H9 (cell line): ENCODE measurements around the gene LYPD8. TPM values are rescaled to one million over a fixed set of nuclear protein-coding genes. Genes with fewer than 3 reads are reported as not detected.

ENCODE experiments used
- DNase-seq: peaks from one replicate; pipeline ENCODE4 v3.0.0-alpha.2; 2017
- H2AFZ ChIP-seq: one replicate; pipeline ENCODE4 v1.6.1; 2013; ENCODE audit warnings: mild to moderate bottlenecking, low read length, control low read depth, moderate library complexity
- H2AK5ac ChIP-seq: 2 replicates; pipeline ENCODE4 v1.6.1; 2013; ENCODE audit warnings: low read length, control low read depth, mixed read lengths; ENCODE audit not compliant: insufficient read length
- H2BK120ac ChIP-seq: one replicate; pipeline ENCODE4 v1.6.1; 2013; ENCODE audit warnings: low read depth, mild to moderate bottlenecking, low read length, control low read depth, inconsistent platforms; ENCODE audit not compliant: poor library complexity, severe bottlenecking
- H2BK12ac ChIP-seq: 2 replicates; pipeline ENCODE4 v1.6.1; 2013; ENCODE audit warnings: low read length, control low read depth, mixed read lengths, low read depth; ENCODE audit not compliant: insufficient read length
- H2BK15ac ChIP-seq: 2 replicates; pipeline ENCODE4 v1.6.1; 2013; ENCODE audit warnings: low read depth, low read length, control low read depth
- H2BK20ac ChIP-seq: one replicate; pipeline ENCODE4 v1.6.1; 2013; ENCODE audit warnings: low read depth, mild to moderate bottlenecking, low read length, control low read depth, inconsistent platforms; ENCODE audit not compliant: poor library complexity, severe bottlenecking
- H2BK5ac ChIP-seq: 2 replicates; pipeline ENCODE4 v1.6.1; 2013; ENCODE audit warnings: low read length, control low read depth, mixed read lengths; ENCODE audit not compliant: insufficient read length
- H3K14ac ChIP-seq: 2 replicates; pipeline ENCODE4 v1.6.1; 2013; ENCODE audit warnings: low read length, control low read depth; ENCODE audit not compliant: insufficient read depth
- H3K18ac ChIP-seq: 2 replicates; pipeline ENCODE4 v1.6.1; 2013; ENCODE audit warnings: low read depth, mild to moderate bottlenecking, mixed read lengths, low read length, control low read depth; ENCODE audit not compliant: insufficient read length
- H3K23ac ChIP-seq: 2 replicates; pipeline ENCODE4 v1.6.1; 2013; ENCODE audit warnings: low read length, control low read depth, mixed read lengths, low read depth; ENCODE audit not compliant: insufficient read length
- H3K23me2 ChIP-seq: 2 replicates; pipeline ENCODE4 v1.6.1; 2013; ENCODE audit warnings: low read depth, mild to moderate bottlenecking, mixed read lengths, low read length, control low read depth; ENCODE audit not compliant: insufficient read length, poor library complexity, severe bottlenecking
- H3K27ac ChIP-seq: 2 replicates; pipeline ENCODE4 v1.5.1; 2013; ENCODE audit warnings: low read length, control low read depth, mixed read lengths, low read depth; ENCODE audit not compliant: insufficient read length
- H3K27me3 ChIP-seq: 2 replicates; pipeline ENCODE4 v1.6.1; 2013; ENCODE audit warnings: low read length, control low read depth, inconsistent platforms; ENCODE audit not compliant: insufficient read depth
- H3K4ac ChIP-seq: 2 replicates; pipeline ENCODE4 v1.6.1; 2013; ENCODE audit warnings: low read depth, mild to moderate bottlenecking, control low read depth, inconsistent platforms, low read length, moderate library complexity
- H3K4me1 ChIP-seq: 2 replicates; pipeline ENCODE4 v1.6.1; 2013; ENCODE audit warnings: low read length, control low read depth, inconsistent platforms; ENCODE audit not compliant: insufficient read depth
- H3K4me2 ChIP-seq: 2 replicates; pipeline ENCODE4 v1.6.1; 2013; ENCODE audit warnings: low read length, control low read depth, mixed read lengths; ENCODE audit not compliant: insufficient read length, insufficient read depth
- H3K56ac ChIP-seq: 2 replicates; pipeline ENCODE4 v1.6.1; 2013; ENCODE audit warnings: low read depth, mild to moderate bottlenecking, mixed read lengths, low read length, control low read depth; ENCODE audit not compliant: insufficient read length
- H3K79me1 ChIP-seq: 2 replicates; pipeline ENCODE4 v1.6.1; 2013; ENCODE audit warnings: low read depth, mild to moderate bottlenecking, moderate library complexity, low read length, control low read depth, inconsistent platforms; ENCODE audit not compliant: insufficient read depth, poor library complexity, severe bottlenecking
- H3K79me2 ChIP-seq: 2 replicates; pipeline ENCODE4 v1.6.1; 2013; ENCODE audit warnings: low read length, control low read depth, inconsistent platforms; ENCODE audit not compliant: insufficient read depth
- H3K9ac ChIP-seq: 2 replicates; pipeline ENCODE4 v1.6.1; 2013; ENCODE audit warnings: low read length, control low read depth, mixed read lengths; ENCODE audit not compliant: insufficient read length; ENCODE audit errors: extremely low read depth
- H3K9me3 ChIP-seq: one replicate; pipeline ENCODE4 v1.6.1; 2013; ENCODE audit warnings: low read depth, low read length, inconsistent platforms; ENCODE audit not compliant: control insufficient read depth
- H3T11ph ChIP-seq: one replicate; pipeline ENCODE4 v1.6.1; 2013; ENCODE audit warnings: mild to moderate bottlenecking, low read length, control low read depth, inconsistent platforms
- H4K20me1 ChIP-seq: one replicate; pipeline ENCODE4 v1.6.1; 2013; ENCODE audit not compliant: control insufficient read depth, insufficient read length, insufficient read depth
- H4K5ac ChIP-seq: 2 replicates; pipeline ENCODE4 v1.6.1; 2013; ENCODE audit warnings: low read depth, mild to moderate bottlenecking, mixed read lengths, low read length, control low read depth; ENCODE audit not compliant: insufficient read length
- H4K8ac ChIP-seq: replicated peaks from 2 replicates; pipeline ENCODE4 v1.6.1; 2013; ENCODE audit warnings: low read length, control low read depth, mixed read lengths, low read depth; ENCODE audit not compliant: insufficient read length
- H4K91ac ChIP-seq: 2 replicates; pipeline ENCODE4 v1.6.1; 2013; ENCODE audit warnings: low read depth, mild to moderate bottlenecking, moderate library complexity, mixed read lengths, low read length, control low read depth; ENCODE audit not compliant: insufficient read length
- H3K27ac Mint-ChIP-seq, 3 experiments: 2 replicates in 2 of 3; 3 replicates in 1 of 3; pipeline ENCODE4 v1.8.0; 2020 to 2021; ENCODE audit warnings: mixed read lengths in 3 of 3, mild to moderate bottlenecking in 1 of 3, moderate library complexity in 1 of 3
- H3K27me3 Mint-ChIP-seq: 2 replicates; pipeline ENCODE4 v1.8.0; 2021; ENCODE audit warnings: low read depth, mild to moderate bottlenecking, moderate library complexity, mixed read lengths
- H3K36me3 Mint-ChIP-seq, 3 experiments: 2 replicates in 2 of 3; 3 replicates in 1 of 3; pipeline ENCODE4 v1.8.0; 2020 to 2021; ENCODE audit warnings: low read depth in 3 of 3, mixed read lengths in 3 of 3; ENCODE audit not compliant: insufficient read depth in 1 of 3
- H3K4me1 Mint-ChIP-seq, 2 experiments: 2 replicates each; pipeline ENCODE4 v1.8.0; 2020; ENCODE audit warnings: mixed read lengths in 2 of 2
- H3K4me3 Mint-ChIP-seq, 2 experiments: 2 replicates in 1 of 2; 3 replicates in 1 of 2; pipeline ENCODE4 v1.8.0; 2020 to 2021; ENCODE audit warnings: mild to moderate bottlenecking in 2 of 2, mixed read lengths in 2 of 2, moderate library complexity in 1 of 2
- H3K9me3 Mint-ChIP-seq, 2 experiments: 2 replicates in 1 of 2; 3 replicates in 1 of 2; pipeline ENCODE4 v1.8.0; 2020; ENCODE audit warnings: mild to moderate bottlenecking in 2 of 2, mixed read lengths in 2 of 2, moderate library complexity in 1 of 2
- WGBS: extraction: QIAGEN DNeasy Blood & Tissue Kit; methylation state at CpG from one replicate; pipeline ENCODE4 v1.1.7; 2013; ENCODE audit warnings: missing lambda C conversion rate, low lambda C conversion rate, mixed read lengths; ENCODE audit not compliant: insufficient read length; ENCODE audit errors: extremely low coverage; 5-methylcytosine and 5-hydroxymethylcytosine counted together
- total RNA-seq: library from RNA; stranded (reverse); gene quantifications from 2 replicates; pipeline ENCODE4 v1.2.1, GENCODE V29; 2021
- TF ChIP-seq, protein P1 (sequence below): fragments of 200-600 bp; sonication (generic); conservative IDR thresholded peaks from 3 replicates; pipeline ENCODE4 v1.8.0; 2021; ENCODE audit warnings: antibody characterized with exemption, mild to moderate bottlenecking

Gene LYPD8
- total RNA-seq, 1 experiment from 2014 or later, result not detected

DNA sequence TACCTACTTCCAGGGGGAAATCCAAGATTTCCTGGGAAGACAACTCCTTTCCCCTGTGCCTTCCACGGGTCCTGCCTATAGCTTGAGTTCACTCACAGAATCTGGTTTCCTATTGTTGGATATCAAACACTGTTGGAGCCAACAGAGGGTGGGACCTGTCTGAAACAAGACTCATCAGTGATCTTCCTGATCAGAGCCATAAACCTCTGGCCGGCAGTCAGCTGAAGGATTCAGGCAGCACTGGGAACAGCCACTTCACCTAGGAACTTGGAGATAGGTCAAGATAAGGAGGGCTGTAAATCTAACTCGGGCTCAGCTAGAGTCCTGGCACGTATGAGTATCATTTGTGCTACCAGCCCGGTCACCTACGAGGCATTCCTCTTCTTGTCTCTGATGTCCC is 46.9 kb upstream of the LYPD8 start:
- no peak overlapping the region for H4K8ac ChIP-seq
- no peak overlapping the region for H3K4me3 Mint-ChIP-seq
- no peak overlapping the region for H3K4me2 ChIP-seq
- no peaks in the 10 kb centered on the region for H3K79me1 ChIP-seq
- no peak overlapping the region for H3K23ac ChIP-seq
- H4K5ac ChIP-seq, result no peak overlapping the region
- no peak overlapping the region for H3K18ac ChIP-seq
- H3K36me3 Mint-ChIP-seq, result peaks cover 0 to 17% (median 2%) of the 10 kb centered on the region in 3 experiments; a peak in 4 of 7 replicates
- no peak overlapping the region for H2AFZ ChIP-seq
- H2BK15ac ChIP-seq, result no peak overlapping the region
- H3K9me3 ChIP-seq, result peaks cover 41% of the 10 kb centered on the region
- no peak overlapping the region for H2BK20ac ChIP-seq
- no peaks in the 10 kb centered on the region for H3K4me1 ChIP-seq
- no peak overlapping the region for H3K4ac ChIP-seq
- no peak overlapping the region for H3K56ac ChIP-seq
- H3K9ac ChIP-seq, result no peak overlapping the region
- H3T11ph ChIP-seq, result no peak overlapping the region
- no peaks in the 10 kb centered on the region for H3K79me2 ChIP-seq
- H4K20me1 ChIP-seq, result no peaks in the 10 kb centered on the region
- no peak overlapping the region for H2AK5ac ChIP-seq
- H3K9me3 Mint-ChIP-seq, result peaks cover 63 to 77% of the 10 kb centered on the region in 2 experiments
- H3K14ac ChIP-seq, result no peak overlapping the region
- no peaks in the 10 kb centered on the region for H3K23me2 ChIP-seq
- no peak for DNase-seq
- H2BK5ac ChIP-seq, result no peak overlapping the region
- H2BK120ac ChIP-seq, result no peak overlapping the region
- H3K27me3 Mint-ChIP-seq, result peaks cover 4% of the 10 kb centered on the region
- H3K27me3 ChIP-seq, result no peaks in the 10 kb centered on the region
- TF ChIP-seq, protein P1, sequence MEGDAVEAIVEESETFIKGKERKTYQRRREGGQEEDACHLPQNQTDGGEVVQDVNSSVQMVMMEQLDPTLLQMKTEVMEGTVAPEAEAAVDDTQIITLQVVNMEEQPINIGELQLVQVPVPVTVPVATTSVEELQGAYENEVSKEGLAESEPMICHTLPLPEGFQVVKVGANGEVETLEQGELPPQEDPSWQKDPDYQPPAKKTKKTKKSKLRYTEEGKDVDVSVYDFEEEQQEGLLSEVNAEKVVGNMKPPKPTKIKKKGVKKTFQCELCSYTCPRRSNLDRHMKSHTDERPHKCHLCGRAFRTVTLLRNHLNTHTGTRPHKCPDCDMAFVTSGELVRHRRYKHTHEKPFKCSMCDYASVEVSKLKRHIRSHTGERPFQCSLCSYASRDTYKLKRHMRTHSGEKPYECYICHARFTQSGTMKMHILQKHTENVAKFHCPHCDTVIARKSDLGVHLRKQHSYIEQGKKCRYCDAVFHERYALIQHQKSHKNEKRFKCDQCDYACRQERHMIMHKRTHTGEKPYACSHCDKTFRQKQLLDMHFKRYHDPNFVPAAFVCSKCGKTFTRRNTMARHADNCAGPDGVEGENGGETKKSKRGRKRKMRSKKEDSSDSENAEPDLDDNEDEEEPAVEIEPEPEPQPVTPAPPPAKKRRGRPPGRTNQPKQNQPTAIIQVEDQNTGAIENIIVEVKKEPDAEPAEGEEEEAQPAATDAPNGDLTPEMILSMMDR, result no peak
- H4K91ac ChIP-seq, result no peak overlapping the region
- H3K27ac Mint-ChIP-seq, result no peak overlapping the region
- WGBS, result no CpG with 5 or more reads among the region's 6 CpGs
- no peak overlapping the region for H3K27ac ChIP-seq
- no peaks in the 10 kb centered on the region for H3K4me1 Mint-ChIP-seq
- no peak overlapping the region for H2BK12ac ChIP-seq
